ENCODE results near the gene CEP131.

- no peak for TF ChIP-seq TARDBP (IDR thresholded peaks at IDR 0.05)
- no peak for TF ChIP-seq CTBP1 (IDR thresholded peaks at IDR 0.05; ENCODE audit: borderline replicate concordance)
- TF ChIP-seq NFRKB (IDR thresholded peaks at IDR 0.05), result no peak
- TF ChIP-seq PKNOX1 (IDR thresholded peaks at IDR 0.05), result no peak
- TF ChIP-seq SP1 (IDR thresholded peaks at IDR 0.05), result no peak
- TF ChIP-seq BHLHE40 (IDR thresholded peaks at IDR 0.05; ENCODE audit: borderline replicate concordance), result no peak
- no peak for TF ChIP-seq FOXK2 (IDR thresholded peaks at IDR 0.05)
Measured at GRCh38 chr17:81160306-81160705, 62.5 kb downstream of the CEP131 start.
